Sigmoid colon (tissue), 4 donors: ENCODE results near the gene PTPRU.

ENCODE experiments used
- POLR2AphosphoS5 ChIP-seq, 4 donors: sonication (generic); formaldehyde crosslinking; IDR thresholded peaks; one replicate each; pipeline ENCODE4 v1.6.1; 2017; ENCODE audit warnings: antibody characterized with exemption in 4 of 4
- TF ChIP-seq, protein P1 (sequence below), 4 experiments: fragments of 450-650 bp in 3 of 4; fragments of 200-600 bp in 1 of 4; IDR thresholded peaks; one replicate each; pipeline ENCODE4 v1.5.1; 2016 to 2019; ENCODE audit warnings: antibody characterized with exemption in 4 of 4, mild to moderate bottlenecking in 3 of 4, moderate library complexity in 2 of 4

DNA sequence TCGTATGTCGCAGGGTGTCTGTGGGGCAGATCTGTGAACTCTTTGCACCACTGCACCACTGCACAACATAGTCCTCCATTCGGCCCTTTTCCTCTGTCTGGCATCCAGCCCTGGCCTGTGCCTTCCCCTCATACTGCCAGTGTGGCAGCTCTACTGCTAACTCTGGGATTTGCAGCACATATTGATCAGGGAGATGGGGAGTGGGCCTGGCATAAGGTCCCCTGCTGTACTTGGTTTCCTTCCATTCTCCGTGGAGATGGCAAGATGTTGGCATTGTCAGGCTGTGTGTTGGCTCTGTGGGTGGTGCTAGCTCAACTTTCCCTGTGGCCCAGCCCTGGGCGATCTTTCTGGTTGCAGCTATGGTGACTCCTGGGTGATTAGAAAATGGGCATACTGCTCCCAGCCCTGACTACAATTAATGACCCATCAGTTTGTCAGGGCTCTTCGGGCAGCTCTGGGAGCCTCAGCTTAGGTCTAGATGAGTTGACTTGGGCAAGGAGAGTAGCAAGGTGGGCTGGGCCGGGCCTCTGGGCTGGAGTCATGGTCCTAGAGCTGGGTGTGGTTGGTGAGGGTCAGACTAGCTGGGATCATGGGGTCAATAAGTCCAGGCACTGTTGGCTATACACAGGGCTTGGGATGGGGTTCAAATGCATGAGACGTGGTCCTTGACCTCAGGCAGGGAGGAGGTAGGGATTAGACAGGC is 11.4 kb downstream of the PTPRU start:
- TF ChIP-seq, protein P1, sequence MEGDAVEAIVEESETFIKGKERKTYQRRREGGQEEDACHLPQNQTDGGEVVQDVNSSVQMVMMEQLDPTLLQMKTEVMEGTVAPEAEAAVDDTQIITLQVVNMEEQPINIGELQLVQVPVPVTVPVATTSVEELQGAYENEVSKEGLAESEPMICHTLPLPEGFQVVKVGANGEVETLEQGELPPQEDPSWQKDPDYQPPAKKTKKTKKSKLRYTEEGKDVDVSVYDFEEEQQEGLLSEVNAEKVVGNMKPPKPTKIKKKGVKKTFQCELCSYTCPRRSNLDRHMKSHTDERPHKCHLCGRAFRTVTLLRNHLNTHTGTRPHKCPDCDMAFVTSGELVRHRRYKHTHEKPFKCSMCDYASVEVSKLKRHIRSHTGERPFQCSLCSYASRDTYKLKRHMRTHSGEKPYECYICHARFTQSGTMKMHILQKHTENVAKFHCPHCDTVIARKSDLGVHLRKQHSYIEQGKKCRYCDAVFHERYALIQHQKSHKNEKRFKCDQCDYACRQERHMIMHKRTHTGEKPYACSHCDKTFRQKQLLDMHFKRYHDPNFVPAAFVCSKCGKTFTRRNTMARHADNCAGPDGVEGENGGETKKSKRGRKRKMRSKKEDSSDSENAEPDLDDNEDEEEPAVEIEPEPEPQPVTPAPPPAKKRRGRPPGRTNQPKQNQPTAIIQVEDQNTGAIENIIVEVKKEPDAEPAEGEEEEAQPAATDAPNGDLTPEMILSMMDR (IDR thresholded peaks at IDR 0.05) = no peak
- no peak for TF ChIP-seq POLR2AphosphoS5 (IDR thresholded peaks at IDR 0.05)
